Activated naive CD4-positive, alpha-beta T cell treated with anti-CD3 and anti-CD28 coated beads for 36 hours (primary cell): Measurements from ENCODE around the gene CFAP53. TPM values are rescaled to one million over a fixed set of nuclear protein-coding genes. Genes with fewer than 3 reads are reported as not detected.

ENCODE experiments used
- CTCF ChIA-PET: fragments of 350-600 bp; sonication (Branson Sonifier 250); formaldehyde crosslinking; loops from one replicate; lab custom pipeline; 2021; ENCODE audit warnings: antibody characterized with exemption; lab: Charles Lee
- DNase-seq: peaks from one replicate; pipeline ENCODE4 v3.0.0-alpha.2; 2020
- H3K27ac Mint-ChIP-seq: one replicate; pipeline ENCODE4 v1.8.0; 2021; ENCODE audit warnings: mild to moderate bottlenecking, mixed read lengths
- H3K27me3 Mint-ChIP-seq: one replicate; pipeline ENCODE4 v1.8.0; 2021; ENCODE audit warnings: low read depth, mixed read lengths
- H3K36me3 Mint-ChIP-seq: one replicate; pipeline ENCODE4 v1.8.0; 2021; ENCODE audit warnings: low read depth, mixed read lengths
- H3K4me1 Mint-ChIP-seq: one replicate; pipeline ENCODE4 v1.8.0; 2021; ENCODE audit warnings: low read depth, mixed read lengths
- H3K4me3 Mint-ChIP-seq: one replicate; pipeline ENCODE4 v1.8.0; 2021; ENCODE audit warnings: mild to moderate bottlenecking, moderate library complexity, mixed read lengths
- H3K9me3 Mint-ChIP-seq: one replicate; pipeline ENCODE4 v1.8.0; 2021; ENCODE audit warnings: mixed read lengths
- intact Hi-C: fragments of 100-400 bp; cut with micrococcal nuclease; formaldehyde crosslinking; loops from one replicate; pipeline ENCODE4 v1.15.1; 2023
- total RNA-seq, 2 experiments: library from RNA; stranded (reverse); gene quantifications; one replicate each; pipeline ENCODE4 v1.2.3, GENCODE V29; 2021

The CFAP53 gene
- total RNA-seq, 2 experiments from 2014 or later, result 0.40 to 0.43 TPM

DNA sequence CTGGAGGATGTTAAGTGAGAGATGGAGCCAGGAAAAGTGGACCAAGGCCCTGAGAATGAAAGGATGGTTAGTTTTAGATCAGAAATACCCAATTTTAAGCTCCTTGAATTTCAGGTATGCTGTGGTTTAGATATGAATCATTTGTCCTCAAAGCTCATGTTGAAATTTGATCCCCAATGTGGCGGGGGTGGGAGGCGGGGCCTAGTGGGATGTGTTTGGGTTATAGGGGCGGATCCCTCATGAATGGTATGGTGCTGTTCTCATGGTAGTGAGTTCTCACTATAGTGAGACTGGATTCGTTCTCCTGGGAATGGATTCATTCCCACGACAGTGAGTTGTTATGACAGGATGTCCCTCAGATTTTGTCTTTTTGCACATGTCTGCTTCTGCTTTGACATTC, 82.7 kb downstream of the CFAP53 start:
- CTCF ChIA-PET, result interaction anchor here (0.7 to 1.6 kb wide), 2 partner anchors 20 to 209 kb away, joined by 3 to 4 read pairs; no protein-coding TSS in a partner anchor
- Mint-ChIP-seq H3K27me3 (peaks cover 13% of the 10 kb centered on the region), H3K27ac (no peak overlapping the region), H3K9me3 (no peaks in the 10 kb centered on the region), H3K36me3 (no peaks in the 10 kb centered on the region), H3K4me3 (no peak overlapping the region), H3K4me1 (no peaks in the 10 kb centered on the region)
- DNase-seq, result no peak
- intact Hi-C loops, result no loop called here

DNA sequence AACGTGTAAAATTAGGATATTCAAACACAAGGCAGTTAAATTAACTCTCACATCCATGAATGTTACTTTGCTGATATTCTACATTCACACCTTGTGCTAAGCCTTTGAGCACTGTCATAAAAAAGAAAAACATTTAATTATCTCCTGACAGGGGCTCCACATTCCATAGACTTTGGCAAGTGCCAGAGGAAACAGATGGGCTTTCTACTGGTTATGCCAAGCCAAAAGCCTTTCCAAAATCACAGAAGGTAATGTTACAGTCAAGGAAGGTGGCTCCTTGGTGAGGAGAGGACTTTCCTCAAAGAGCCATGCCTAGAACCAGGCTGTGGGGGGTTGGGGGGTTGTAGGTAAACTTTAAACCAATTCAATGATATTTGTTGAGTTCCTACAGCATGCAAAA, 83.8 kb downstream of the CFAP53 start:
- no peak overlapping the region for H3K4me3 Mint-ChIP-seq
- intact Hi-C loops, result no loop called here
- DNase-seq, result no peak
- H3K4me1 Mint-ChIP-seq, result no peaks in the 10 kb centered on the region
- no peaks in the 10 kb centered on the region for H3K9me3 Mint-ChIP-seq
- CTCF ChIA-PET, result interaction anchor here (0.7 kb wide), 1 partner anchor 9 kb away, joined by 3 read pairs; no protein-coding TSS in a partner anchor
- no peak overlapping the region for H3K27ac Mint-ChIP-seq
- H3K27me3 Mint-ChIP-seq, result peaks cover 16% of the 10 kb centered on the region
- H3K36me3 Mint-ChIP-seq, result no peaks in the 10 kb centered on the region

GRCh38 chr18:50181590-50181989, 84.7 kb downstream of the CFAP53 start:
- no peaks in the 10 kb centered on the region for H3K4me1 Mint-ChIP-seq
- DNase-seq, result no peak
- no peak overlapping the region for H3K27ac Mint-ChIP-seq
- no peaks in the 10 kb centered on the region for H3K9me3 Mint-ChIP-seq
- CTCF ChIA-PET, result no interaction called here
- peaks cover 22% of the 10 kb centered on the region for H3K27me3 Mint-ChIP-seq
- no peak overlapping the region for H3K4me3 Mint-ChIP-seq
- H3K36me3 Mint-ChIP-seq, result no peaks in the 10 kb centered on the region
- intact Hi-C loops, result no loop called here

DNA sequence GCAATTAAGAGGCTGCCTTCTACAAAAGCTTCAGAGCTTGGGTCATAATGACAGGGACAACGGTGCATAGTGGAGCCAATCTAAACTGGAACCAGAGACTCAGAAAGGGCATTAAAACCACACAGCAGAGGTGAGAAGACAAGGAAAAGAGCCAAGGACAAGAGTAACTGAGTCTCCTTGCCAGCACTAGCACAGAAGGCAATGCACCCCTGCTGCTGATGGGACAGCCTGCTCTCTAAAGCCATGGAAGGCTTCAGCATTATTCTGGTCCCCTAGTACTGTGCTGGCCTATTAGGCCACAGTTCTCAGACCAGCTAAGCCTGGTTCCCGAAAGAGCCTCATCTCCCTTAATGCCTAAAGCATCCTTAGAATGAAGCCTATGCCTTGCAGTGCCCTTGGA, 86.8 kb downstream of the CFAP53 start:
- Mint-ChIP-seq H3K27ac (no peak overlapping the region), H3K4me1 (no peaks in the 10 kb centered on the region), H3K4me3 (no peak overlapping the region), H3K27me3 (peaks cover 24% of the 10 kb centered on the region), H3K36me3 (no peaks in the 10 kb centered on the region), H3K9me3 (no peaks in the 10 kb centered on the region)
- DNase-seq, result no peak
- intact Hi-C loops, result no loop called here
- CTCF ChIA-PET, result no interaction called here

DNA sequence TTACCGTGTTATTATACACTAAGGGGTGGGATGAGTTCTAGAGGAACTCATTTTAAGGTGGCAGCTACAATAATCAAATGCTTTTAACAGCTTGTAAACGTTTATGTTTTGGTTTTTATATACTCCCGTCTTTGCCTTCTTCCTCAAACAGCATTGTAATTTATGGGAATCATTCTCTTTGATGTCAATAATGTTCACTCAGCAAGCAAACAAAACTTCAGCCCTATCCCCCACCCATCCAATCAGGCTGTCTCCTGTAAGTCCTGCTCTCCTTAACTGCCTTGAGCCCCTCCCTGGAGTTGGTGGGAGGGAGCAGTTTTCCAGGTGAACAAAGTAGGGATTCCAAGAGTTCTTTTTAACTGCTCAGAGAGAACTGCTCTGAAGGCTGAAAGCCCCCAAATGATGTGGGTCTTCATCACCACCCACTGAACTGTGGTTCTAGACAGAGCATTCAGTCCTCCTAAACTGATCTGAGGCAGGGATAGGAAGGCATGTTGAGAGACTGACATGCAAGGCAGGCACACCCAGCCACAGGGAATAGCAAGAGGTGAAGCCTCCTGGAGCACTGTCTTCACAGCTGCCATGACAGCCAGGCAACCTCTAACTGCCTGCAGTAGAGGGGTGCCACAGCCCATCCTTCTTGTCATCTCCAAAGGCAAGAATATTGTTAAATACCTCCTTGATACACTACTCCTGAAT, 88.9 kb downstream of the CFAP53 start:
- H3K36me3 Mint-ChIP-seq, result no peaks in the 10 kb centered on the region
- intact Hi-C loops, result no loop called here
- CTCF ChIA-PET, result interaction anchor here (0.5 to 0.9 kb wide), 2 partner anchors 50 to 252 kb away, joined by 3 read pairs; no protein-coding TSS in a partner anchor
- H3K4me1 Mint-ChIP-seq, result no peaks in the 10 kb centered on the region
- no peak overlapping the region for H3K27ac Mint-ChIP-seq
- H3K9me3 Mint-ChIP-seq, result no peaks in the 10 kb centered on the region
- peaks cover 24% of the 10 kb centered on the region for H3K27me3 Mint-ChIP-seq
- no peak for DNase-seq
- no peak overlapping the region for H3K4me3 Mint-ChIP-seq

Other genes starting within 250 kb of the CFAP53 start
- gene MYO5B, start 71.3 kb downstream of the CFAP53 start, total RNA-seq, result under 1 TPM; 0.02 to 0.12 TPM
- 10 to 100 TPM; 66.4 to 69.0 TPM for gene MBD1, start 15.0 kb upstream of the CFAP53 start, total RNA-seq
- gene CXXC1, start 21.2 kb upstream of the CFAP53 start, total RNA-seq, result 10 to 100 TPM; 71.5 to 75.3 TPM
- 10 to 100 TPM; 36.1 to 36.3 TPM for gene SKA1, start 108.6 kb upstream of the CFAP53 start, total RNA-seq